HepG2 (cell line): ENCODE data around the gene AFG1L. TPM values are rescaled to one million over a fixed set of nuclear protein-coding genes. Genes with fewer than 3 reads are reported as not detected.
A peak's percentile ranks its signal among the peaks of the same experiment; 100 is the strongest.

Experiments used
- CTCF ChIP-seq: sonication (generic); formaldehyde crosslinking; IDR thresholded peaks from 2 replicates; pipeline ENCODE4 v1.5.0; 2020; ENCODE audit warnings: mild to moderate bottlenecking, missing genetic modification reagents, moderate library complexity
- FOXP1 ChIP-seq, 2 experiments: fragments of 450-650 bp in 1 of 2; IDR thresholded peaks; 2 replicates each; pipeline ENCODE4 v1.6.1; 2017 to 2018; ENCODE audit warnings: antibody characterized with exemption in 1 of 2
- HDAC2 ChIP-seq: sonication (generic); formaldehyde crosslinking; IDR thresholded peaks from 2 replicates; pipeline ENCODE4 v1.4.0; 2020; ENCODE audit warnings: missing genetic modification reagents
- HNF4A ChIP-seq: sonication (generic); formaldehyde crosslinking; IDR thresholded peaks from 2 replicates; pipeline ENCODE4 v1.4.0; 2020; ENCODE audit warnings: missing genetic modification reagents
- HNRNPH1 ChIP-seq: fragments of 200-400 bp; formaldehyde crosslinking; optimal IDR thresholded peaks from 2 replicates; pipeline ENCODE3; 2017; ENCODE audit warnings: mild to moderate bottlenecking, low read depth, low read length
- HOXA7 ChIP-seq: sonication (generic); formaldehyde crosslinking; IDR thresholded peaks from 2 replicates; pipeline ENCODE4 v1.8.1; 2022; ENCODE audit warnings: mild to moderate bottlenecking, missing genetic modification reagents, moderate library complexity
- IRF2 ChIP-seq: IDR thresholded peaks from 2 replicates; pipeline ENCODE4 v1.6.1; 2018; ENCODE audit warnings: missing genetic modification reagents, missing compliant biosample characterization
- IRX3 ChIP-seq: sonication (generic); formaldehyde crosslinking; IDR thresholded peaks from 2 replicates; pipeline ENCODE4 v1.8.1; 2023; ENCODE audit warnings: mild to moderate bottlenecking, low read depth, missing genetic modification reagents, borderline replicate concordance
- MEIS2 ChIP-seq: sonication (generic); formaldehyde crosslinking; IDR thresholded peaks from 2 replicates; pipeline ENCODE4 v1.9.0; 2021; ENCODE audit warnings: mild to moderate bottlenecking, missing genetic modification reagents
- NCOA1 ChIP-seq: sonication (generic); formaldehyde crosslinking; IDR thresholded peaks from 2 replicates; pipeline ENCODE4 v1.9.0; 2021; ENCODE audit warnings: missing genetic modification reagents
- RFX3 ChIP-seq: IDR thresholded peaks from 2 replicates; pipeline ENCODE4 v1.6.1; 2016; ENCODE audit warnings: missing biosample characterization, missing genetic modification reagents
- SRY ChIP-seq: sonication (generic); formaldehyde crosslinking; IDR thresholded peaks from 2 replicates; pipeline ENCODE4 v1.8.0; 2022; ENCODE audit warnings: mild to moderate bottlenecking, missing genetic modification reagents
- TAF15 ChIP-seq: fragments of 200-400 bp; formaldehyde crosslinking; IDR thresholded peaks from one replicate; pipeline ENCODE4 v1.6.1; 2018; ENCODE audit warnings: mild to moderate bottlenecking, low read depth, low read length; ENCODE audit not compliant: poor library complexity, severe bottlenecking
- TARDBP ChIP-seq: sonication (generic); formaldehyde crosslinking; IDR thresholded peaks from 2 replicates; pipeline ENCODE4 v1.8.0; 2022; ENCODE audit warnings: mild to moderate bottlenecking, missing genetic modification reagents
- YEATS2 ChIP-seq: sonication (generic); formaldehyde crosslinking; IDR thresholded peaks from 2 replicates; pipeline ENCODE4 v1.4.0; 2020; ENCODE audit warnings: missing genetic modification reagents, borderline replicate concordance
- ZBTB20 ChIP-seq: sonication (generic); formaldehyde crosslinking; IDR thresholded peaks from 2 replicates; pipeline ENCODE4 v1.8.1; 2023; ENCODE audit warnings: missing genetic modification reagents, low read depth, mild to moderate bottlenecking, borderline replicate concordance
- ZFP91 ChIP-seq: sonication (generic); formaldehyde crosslinking; IDR thresholded peaks from 2 replicates; pipeline ENCODE4 v1.9.0; 2022; ENCODE audit warnings: missing genetic modification reagents, mild to moderate bottlenecking, borderline replicate concordance
- ZFX ChIP-seq: sonication (generic); formaldehyde crosslinking; IDR thresholded peaks from 2 replicates; pipeline ENCODE4 v1.4.0; 2020; ENCODE audit warnings: mild to moderate bottlenecking, low read depth, missing genetic modification reagents, moderate library complexity
- ZNF274 ChIP-seq: sonication (generic); formaldehyde crosslinking; IDR thresholded peaks from 2 replicates; pipeline ENCODE4 v1.5.1; 2020; ENCODE audit warnings: mild to moderate bottlenecking, missing genetic modification reagents
- ZNF329 ChIP-seq: sonication (generic); formaldehyde crosslinking; IDR thresholded peaks from 2 replicates; pipeline ENCODE4 v1.9.0; 2021; ENCODE audit warnings: low read depth, mild to moderate bottlenecking, missing genetic modification reagents
- ZNF543 ChIP-seq: sonication (generic); formaldehyde crosslinking; IDR thresholded peaks from 2 replicates; pipeline ENCODE4 v1.4.0; 2020; ENCODE audit warnings: mild to moderate bottlenecking, missing genetic modification reagents
- polyA plus RNA-seq, 8 experiments: library from polyadenylated mRNA; depleted of rRNA in 3 of 8; stranded (reverse) in 7 of 8; unstranded in 1 of 8; fragments of >200 nt; fragmentation: Illumina TruSeq in 4 of 8; extraction: Trizol in 4 of 8; gene quantifications; 2 replicates each; pipeline versions ENCODE4 v1.2.1 to v1.2.3, GENCODE V29; 2011 to 2016; ENCODE audit warnings: low read depth in 4 of 8, missing spikeins in 1 of 8, mixed read lengths in 1 of 8; ENCODE audit not compliant: insufficient read depth in 1 of 8
- total RNA-seq, 5 experiments: library from RNA; depleted of rRNA; stranded (reverse); fragments of >200 nt; fragmentation: Illumina TruSeq; extraction: Trizol; gene quantifications; 2 replicates each; pipeline ENCODE4 v1.2.3, GENCODE V29; 2016; ENCODE audit warnings: low read depth in 1 of 5
- TF ChIP-seq, protein P1 (sequence below): sonication (generic); formaldehyde crosslinking; IDR thresholded peaks from 2 replicates; pipeline ENCODE4 v1.5.0; 2020; ENCODE audit warnings: missing genetic modification reagents
- TF ChIP-seq, protein P2 (sequence below): sonication (generic); formaldehyde crosslinking; IDR thresholded peaks from 2 replicates; pipeline ENCODE4 v1.8.0; 2023; ENCODE audit warnings: mild to moderate bottlenecking, missing genetic modification reagents

Gene AFG1L
- total and polyA plus RNA-seq, 2 of the 13 experiments (the other 11 are each of a cell fraction or from before 2014, with no cell fraction given) = 3.1 to 14.0 TPM

DNA sequence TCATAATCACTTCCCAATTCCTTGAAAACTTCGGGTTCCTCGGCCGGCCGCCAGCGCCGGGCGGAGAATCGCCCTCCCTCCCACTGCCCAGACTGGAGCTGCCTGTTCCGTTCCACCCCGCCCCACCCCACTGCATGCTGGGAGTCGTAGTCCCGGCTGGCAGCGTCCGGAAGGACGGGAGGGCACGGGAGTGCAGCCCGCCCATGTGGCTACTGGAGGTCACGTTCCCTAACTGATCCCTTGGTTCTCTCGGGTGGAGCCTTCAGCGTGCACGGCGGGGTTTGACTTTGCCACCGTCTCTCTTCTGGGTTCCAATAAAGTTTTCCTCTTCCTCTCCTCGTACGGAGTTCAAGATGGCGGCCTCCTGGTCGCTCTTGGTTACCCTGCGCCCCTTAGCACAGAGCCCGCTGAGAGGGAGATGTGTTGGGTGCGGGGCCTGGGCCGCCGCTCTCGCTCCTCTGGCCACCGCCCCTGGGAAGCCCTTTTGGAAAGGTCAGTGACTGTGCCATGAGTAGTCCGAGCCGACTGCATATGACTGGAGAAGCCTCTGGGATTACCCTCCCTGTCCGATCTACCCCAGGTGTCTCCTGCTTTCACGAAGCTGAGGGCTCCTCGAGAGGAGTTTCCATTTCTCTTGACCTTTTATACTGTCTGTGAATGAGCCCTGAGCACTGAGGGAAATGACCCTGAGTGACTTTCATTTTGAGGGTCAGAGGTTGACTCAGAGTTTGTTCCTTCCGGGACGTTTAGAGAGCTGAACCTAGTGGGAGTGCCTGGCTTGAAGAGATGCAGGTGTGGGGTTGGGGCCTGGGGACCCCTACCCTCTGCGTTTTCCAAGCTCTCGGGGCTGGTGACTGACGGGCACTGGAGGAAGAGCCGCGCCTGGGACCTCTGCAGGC is at the start of gene AFG1L (continued):
- TF ChIP-seq, protein P1, sequence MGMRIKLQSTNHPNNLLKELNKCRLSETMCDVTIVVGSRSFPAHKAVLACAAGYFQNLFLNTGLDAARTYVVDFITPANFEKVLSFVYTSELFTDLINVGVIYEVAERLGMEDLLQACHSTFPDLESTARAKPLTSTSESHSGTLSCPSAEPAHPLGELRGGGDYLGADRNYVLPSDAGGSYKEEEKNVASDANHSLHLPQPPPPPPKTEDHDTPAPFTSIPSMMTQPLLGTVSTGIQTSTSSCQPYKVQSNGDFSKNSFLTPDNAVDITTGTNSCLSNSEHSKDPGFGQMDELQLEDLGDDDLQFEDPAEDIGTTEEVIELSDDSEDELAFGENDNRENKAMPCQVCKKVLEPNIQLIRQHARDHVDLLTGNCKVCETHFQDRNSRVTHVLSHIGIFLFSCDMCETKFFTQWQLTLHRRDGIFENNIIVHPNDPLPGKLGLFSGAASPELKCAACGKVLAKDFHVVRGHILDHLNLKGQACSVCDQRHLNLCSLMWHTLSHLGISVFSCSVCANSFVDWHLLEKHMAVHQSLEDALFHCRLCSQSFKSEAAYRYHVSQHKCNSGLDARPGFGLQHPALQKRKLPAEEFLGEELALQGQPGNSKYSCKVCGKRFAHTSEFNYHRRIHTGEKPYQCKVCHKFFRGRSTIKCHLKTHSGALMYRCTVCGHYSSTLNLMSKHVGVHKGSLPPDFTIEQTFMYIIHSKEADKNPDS (CRISPR knock-in tag) = no peak
- TF ChIP-seq HOXA7 (CRISPR knock-in tag) = no peak
- TF ChIP-seq SRY (CRISPR knock-in tag) = peak; percentile 76; the same call in 1 of the 2 replicates
- TF ChIP-seq, protein P2, sequence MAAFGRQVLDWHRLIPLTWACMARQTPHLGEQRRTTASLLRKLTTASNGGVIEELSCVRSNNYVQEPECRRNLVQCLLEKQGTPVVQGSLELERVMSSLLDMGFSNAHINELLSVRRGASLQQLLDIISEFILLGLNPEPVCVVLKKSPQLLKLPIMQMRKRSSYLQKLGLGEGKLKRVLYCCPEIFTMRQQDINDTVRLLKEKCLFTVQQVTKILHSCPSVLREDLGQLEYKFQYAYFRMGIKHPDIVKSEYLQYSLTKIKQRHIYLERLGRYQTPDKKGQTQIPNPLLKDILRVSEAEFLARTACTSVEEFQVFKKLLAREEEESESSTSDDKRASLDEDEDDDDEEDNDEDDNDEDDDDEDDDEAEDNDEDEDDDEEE (CRISPR knock-in tag) = peak; percentile 89
- TF ChIP-seq RFX3 (CRISPR knock-in tag) = peak; percentile 60; the same call in 1 of the 2 replicates
- TF ChIP-seq ZFP91 = peak; percentile 87
- TF ChIP-seq ZFX (CRISPR knock-in tag) = peak; percentile 71
- no peak for TF ChIP-seq ZNF543
- TF ChIP-seq HDAC2 (CRISPR knock-in tag) = no peak; the same call in 1 of the 2 replicates
- TF ChIP-seq MEIS2 (CRISPR knock-in tag) = peak; percentile 50; the same call in 1 of the 2 replicates
- 0 out of 2 replicates have a peak, but pooled peaks have one; percentile 71 for TF ChIP-seq YEATS2 (CRISPR knock-in tag)
- TF ChIP-seq TARDBP (CRISPR knock-in tag) = peak; percentile 73
- TF ChIP-seq ZBTB20 (CRISPR knock-in tag) = peak; percentile 46; the same call in 1 of the 2 replicates
- peak; percentile 31 for TF ChIP-seq CTCF
- TF ChIP-seq HNRNPH1 = no peak
- no peak for TF ChIP-seq ZNF274 (CRISPR knock-in tag)
- peak; percentile 87; the same call in 1 of the 2 replicates for TF ChIP-seq IRX3 (CRISPR knock-in tag)
- no peak for TF ChIP-seq FOXP1 (IDR thresholded peaks at IDR 0.05)
- peak; percentile 24; the same call in 1 of the 2 replicates for TF ChIP-seq FOXP1 (CRISPR knock-in tag; IDR thresholded peaks at IDR 0.05)
- TF ChIP-seq NCOA1 (CRISPR knock-in tag) = no peak; the same call in 1 of the 2 replicates
- TF ChIP-seq IRF2 = peak; percentile 89
- peak; percentile 47; the same call in 1 of the 2 replicates for TF ChIP-seq HNF4A (CRISPR knock-in tag)
- TF ChIP-seq TAF15 = no peak
- TF ChIP-seq ZNF329 = peak; percentile 48; the same call in 1 of the 2 replicates
